GM19324 (cell line): ENCODE measurements around the gene MEF2A.

Source experiments
- ATAC-seq: cut with Tn5 transposase; IDR thresholded peaks from one replicate; pipeline ENCODE4 v1.9.1; 2021; ENCODE audit warnings: mild to moderate bottlenecking, moderate library complexity; ENCODE audit not compliant: unreplicated experiment, low FRiP score

MEF2A gene

DNA sequence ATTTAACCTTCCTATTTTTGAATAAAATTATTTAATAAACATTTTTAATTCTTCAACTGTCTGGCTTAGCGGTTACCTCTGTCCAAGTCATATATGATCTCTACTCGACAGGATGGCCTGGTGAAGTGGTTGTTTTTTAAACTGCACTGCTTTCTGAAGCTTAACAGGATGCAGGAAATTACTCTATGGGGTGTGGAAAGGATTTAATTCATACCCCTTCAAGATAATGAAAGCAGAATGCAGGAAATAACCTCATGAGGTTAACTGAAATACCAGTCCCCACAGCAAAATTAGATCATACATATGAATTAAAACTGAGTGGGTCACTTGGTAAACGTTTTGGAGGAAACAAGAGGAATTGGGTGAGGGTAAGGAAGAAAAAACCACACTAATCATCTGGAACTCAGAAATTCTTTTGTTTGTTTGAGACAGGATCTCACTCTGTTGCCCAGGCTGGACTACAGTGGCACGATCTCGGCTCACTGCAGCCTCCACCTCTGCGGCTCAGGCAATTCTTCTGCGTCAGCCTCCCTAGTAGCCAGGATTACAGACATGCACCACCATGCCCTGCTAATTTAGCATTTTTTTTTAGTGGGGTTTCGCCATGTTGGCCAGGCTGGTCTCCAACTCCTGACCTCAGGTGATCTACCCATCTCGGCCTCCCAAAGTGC lies 117.4 kb downstream of the MEF2A start:
- no peak for ATAC-seq

DNA sequence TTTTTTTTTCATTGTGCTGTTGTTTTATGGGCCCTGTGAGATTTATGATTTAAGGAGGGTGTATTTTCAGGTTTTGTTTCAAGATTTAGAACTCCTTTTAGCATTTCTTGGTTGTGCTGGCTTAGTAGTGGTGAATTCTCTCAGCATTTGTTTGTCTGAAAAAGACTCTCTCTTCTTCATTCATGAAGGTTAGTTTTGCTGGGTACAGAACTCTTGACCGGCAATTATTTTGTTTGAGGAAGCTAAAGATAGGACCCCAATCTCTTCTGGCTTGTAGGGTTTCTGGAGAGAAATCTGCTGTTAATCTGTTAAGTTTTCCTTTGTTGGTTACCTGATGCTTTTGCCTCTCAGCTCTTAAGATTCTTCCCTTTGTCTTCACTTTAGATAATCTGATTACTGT lies 120.5 kb downstream of the MEF2A start:
- ATAC-seq = no peak

GRCh38 chr15:99692825-99693224 lies 127.0 kb downstream of the MEF2A start:
- ATAC-seq = no peak

DNA sequence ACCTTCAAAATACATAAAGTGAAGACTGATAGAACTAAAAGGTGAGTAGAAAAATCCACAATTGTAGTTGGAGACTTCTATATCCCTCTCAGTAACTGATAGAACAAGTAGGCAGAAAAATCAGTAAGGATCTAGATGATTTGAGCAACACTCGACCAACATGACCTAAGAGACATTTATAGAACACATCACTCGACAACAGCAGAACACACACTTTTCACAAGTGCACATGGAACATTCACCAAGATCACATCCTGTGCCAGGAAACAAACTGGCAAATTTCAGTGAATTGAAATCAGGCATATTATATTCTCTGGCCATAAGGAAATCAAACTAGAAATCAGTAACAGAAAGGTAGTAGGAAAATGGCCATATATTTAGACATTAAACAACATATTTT lies 130.3 kb downstream of the MEF2A start:
- ATAC-seq = no peak

DNA sequence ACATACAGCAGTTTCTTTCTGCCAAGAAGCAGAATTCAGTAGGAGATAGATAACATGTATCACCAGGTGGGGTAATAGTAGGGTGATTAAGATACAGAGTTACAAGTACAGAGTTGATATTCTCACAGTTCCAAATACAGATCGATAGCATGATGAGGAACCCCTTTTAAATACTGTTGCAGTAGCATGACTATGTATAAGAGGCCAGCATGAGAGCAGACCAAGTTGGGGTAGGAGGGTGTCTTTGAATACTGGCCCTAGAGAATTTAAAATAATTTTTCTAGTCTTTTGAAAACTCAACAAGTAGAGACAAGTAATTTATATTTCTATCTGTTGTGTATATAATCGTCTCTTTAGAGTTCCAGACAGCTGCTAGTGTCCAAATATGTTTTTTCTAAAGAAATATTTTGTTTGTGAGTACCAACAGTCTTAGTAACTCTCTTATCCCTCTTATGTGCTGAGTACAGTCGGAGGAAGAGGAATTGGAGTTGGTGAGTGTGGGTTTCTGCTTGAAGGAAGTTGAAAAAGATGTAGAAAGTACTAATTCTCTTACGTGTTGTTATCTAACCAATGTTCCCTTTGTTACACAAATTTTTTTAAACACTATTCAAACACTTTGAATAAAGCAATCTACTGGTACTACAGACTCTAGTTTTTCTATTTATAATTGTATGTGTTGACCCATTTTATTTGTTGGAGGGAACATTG lies 137.3 kb downstream of the MEF2A start:
- ATAC-seq = no peak

DNA sequence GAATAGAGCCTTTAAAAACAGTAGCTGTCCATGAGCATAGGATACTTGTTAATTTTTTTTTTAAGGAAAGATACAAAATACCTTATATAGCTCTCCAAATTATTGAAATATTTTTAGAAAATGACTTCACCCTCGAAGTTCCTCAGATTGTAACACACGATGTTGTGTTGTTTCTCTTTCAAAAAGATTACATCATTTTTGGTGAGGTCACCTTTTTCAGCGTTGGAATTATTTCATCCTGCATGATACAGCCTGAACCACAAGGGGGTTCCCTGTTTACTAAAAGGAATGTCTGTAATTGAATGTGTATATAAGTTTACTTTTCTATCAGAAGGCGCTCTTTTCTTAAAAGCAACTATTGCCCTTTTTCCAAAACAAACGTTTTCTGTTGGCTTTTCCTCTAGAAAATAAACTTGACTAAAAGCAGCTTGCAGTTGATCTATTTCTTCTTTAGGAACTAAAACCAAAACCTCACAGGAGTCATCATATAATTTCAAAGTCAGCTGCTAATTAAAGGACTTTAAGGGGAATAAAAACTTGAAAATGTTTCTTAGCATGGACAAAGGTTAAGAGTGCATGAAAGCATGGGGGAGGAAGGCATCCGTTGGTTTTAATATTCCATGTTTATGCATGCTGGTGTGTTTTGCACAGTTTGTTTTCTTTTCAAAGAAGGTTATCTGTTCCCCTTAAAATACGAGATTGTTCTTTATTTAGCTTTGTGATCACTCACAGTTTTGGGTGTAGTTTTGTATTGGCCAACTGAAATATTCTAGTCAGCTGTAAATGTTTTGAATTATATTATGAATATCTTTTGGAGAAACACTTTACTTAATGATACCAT lies 138.0 kb downstream of the MEF2A start:
- ATAC-seq = peak; percentile 6

DNA sequence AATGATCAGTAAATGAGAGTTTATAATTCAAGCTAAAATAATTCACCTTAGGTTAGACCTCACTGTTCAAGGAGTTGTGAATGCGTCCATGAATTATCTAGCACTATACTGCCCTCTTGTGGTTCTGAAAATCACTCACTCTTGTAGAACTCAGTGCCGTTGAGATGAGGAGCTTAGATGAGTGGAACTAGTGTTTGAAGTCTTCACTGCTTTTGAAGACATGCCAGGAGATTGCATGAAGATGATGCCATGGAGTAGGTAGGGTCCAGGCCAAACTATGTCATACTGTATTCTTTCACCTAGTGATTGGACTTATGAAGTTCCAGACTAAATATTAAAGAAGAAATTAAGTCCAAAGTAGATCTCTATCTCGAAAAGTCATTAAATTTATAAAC lies 138.7 kb downstream of the MEF2A start:
- peak; percentile 61 for ATAC-seq

- ATAC-seq = no peak
Measured at GRCh38 chr15:99706557-99707303, 140.9 kb downstream of the MEF2A start.

DNA sequence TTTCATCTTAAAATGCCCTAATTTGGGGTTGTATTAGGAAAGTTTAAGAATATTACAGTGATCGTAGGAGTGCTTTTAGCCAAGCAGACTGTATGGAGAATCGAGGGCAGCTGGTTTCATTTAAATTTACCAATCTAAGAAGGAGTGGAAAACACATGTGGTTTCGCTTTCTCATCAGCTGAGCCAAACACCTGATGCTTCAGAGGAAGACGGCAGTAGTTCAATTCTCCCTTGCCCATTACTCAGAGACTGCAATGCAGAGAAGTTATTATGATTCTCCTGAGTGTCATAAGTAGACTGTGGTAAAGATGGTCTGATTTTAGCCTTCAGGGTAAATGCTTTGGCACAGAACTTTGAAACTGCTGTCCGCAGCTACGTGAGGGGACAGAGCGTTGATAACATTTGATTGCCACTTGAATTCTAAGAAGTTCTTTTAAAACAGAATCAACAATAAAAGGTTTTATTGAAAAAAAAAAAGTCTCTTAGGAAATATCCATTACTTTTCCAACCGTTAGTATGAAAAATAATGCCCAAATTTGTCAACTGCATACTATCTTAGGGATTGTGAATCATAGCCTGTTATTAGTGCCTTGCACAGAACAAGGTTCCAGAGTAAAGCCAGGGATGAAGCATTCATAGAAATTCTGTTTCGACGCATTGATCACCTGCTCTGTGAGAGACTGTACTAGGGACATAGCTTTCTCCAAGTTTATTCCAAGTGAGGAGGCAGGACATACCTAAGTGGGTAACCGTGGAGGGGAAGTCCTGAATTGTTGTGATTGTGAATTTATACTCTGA lies 141.9 kb downstream of the MEF2A start:
- peak; percentile 44 for ATAC-seq

- no peak for ATAC-seq
Measured at GRCh38 chr15:99708563-99708962, 142.8 kb downstream of the MEF2A start.

DNA sequence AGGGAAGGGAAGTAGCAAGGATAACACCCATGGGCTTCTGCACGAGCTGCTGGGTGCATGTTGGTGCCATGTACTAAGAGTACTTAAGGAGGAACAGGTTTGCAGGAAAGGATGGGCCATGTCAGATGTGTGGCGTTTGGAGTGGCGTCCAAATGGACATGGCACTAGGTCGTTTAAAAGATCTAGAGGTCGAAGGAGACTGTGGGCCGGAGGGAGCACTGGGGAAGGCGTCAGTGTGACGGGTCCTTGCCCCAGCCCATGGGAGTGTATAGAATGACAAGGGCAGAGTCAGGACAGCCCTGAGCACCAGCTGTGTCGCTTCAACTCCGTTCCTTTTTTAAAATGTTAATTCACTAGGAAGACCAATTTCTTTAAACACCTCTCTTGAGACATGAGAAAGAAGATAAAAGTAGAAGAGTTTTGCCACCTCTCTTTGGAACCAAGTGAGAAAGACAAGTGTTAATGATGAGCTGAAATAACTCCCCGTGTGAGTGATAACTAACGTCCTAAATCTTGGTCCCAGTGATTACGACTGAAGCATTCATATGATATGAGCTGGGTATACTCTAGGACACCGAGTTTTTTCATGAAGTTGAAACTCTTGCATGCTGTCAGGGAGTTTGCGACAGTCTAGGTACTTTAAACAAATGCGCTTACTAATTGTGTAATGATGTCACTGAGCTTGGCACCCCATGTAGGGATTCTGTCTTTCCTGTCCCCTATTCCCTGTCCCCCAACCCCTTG lies 143.6 kb downstream of the MEF2A start:
- ATAC-seq = no peak

- ATAC-seq = no peak
Measured at GRCh38 chr15:99711625-99712024, 145.8 kb downstream of the MEF2A start.

DNA sequence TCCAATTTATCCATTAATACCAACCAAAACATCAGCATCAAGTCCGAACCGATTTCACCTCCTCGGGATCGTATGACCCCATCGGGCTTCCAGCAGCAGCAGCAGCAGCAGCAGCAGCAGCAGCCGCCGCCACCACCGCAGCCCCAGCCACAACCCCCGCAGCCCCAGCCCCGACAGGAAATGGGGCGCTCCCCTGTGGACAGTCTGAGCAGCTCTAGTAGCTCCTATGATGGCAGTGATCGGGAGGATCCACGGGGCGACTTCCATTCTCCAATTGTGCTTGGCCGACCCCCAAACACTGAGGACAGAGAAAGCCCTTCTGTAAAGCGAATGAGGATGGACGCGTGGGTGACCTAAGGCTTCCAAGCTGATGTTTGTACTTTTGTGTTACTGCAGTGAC lies 146.6 kb downstream of the MEF2A start:
- ATAC-seq = no peak

- no peak for ATAC-seq
Measured at GRCh38 chr15:99716540-99717095, 150.8 kb downstream of the MEF2A start.

GRCh38 chr15:99717161-99718009 lies 151.6 kb downstream of the MEF2A start:
- ATAC-seq = no peak

DNA sequence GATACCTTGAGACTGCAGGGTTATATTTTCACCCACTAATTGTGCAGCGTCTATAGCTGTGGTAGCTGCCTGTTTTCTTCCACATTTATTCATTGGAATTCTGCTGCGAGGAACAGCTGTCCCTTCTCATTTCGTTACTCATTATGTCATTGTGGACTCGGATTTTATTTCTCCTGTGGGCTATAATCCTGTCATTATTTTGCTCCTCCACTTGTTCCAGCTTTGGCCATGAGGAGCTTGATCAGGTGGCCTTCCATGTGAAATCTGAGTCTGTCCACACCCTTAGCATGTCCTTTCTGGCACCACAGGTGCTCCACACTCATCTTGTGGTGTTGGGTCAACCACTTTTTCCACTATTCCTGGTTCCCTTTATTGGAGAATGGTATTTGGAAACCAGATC lies 152.6 kb downstream of the MEF2A start:
- no peak for ATAC-seq

GRCh38 chr15:99719096-99719541 lies 153.3 kb downstream of the MEF2A start:
- ATAC-seq = peak; percentile 86

DNA sequence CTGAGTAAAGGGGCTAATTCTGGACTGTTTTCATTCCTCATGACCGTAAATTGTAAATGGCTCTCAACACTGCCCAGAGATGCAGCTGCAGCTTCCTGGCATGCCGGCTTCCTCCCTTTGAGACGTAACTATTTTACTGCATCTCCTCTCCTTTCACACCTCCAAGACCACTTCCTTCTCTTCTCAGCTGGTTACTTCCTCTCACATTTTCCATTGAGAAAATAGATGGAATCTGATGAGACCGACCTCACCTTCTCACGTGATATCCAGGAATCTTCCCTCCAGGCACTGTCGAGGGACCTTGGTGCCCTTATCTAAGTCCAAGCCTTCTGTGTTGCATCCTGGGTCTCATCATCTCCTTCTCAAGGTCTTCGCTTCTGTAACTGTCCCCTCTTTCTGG lies 154.7 kb downstream of the MEF2A start:
- no peak for ATAC-seq
